CD4-positive, alpha-beta T cell (primary cell): ENCODE results near the gene HHIP. TPM values are rescaled to one million over a fixed set of nuclear protein-coding genes. Genes with fewer than 3 reads are reported as not detected.

Source experiments
- ATAC-seq: fragments of 200-7000 bp; cut with Tn5 transposase; one replicate; pipeline ENCODE4 v1.10.0; 2022; ENCODE audit warnings: mild to moderate bottlenecking; ENCODE audit not compliant: poor library complexity
- CTCF ChIA-PET: fragments of 350-600 bp; sonication (Branson Sonifier 250); formaldehyde crosslinking; loops from one replicate; lab custom pipeline; 2021; ENCODE audit warnings: antibody characterized with exemption, inconsistent platforms; lab: Charles Lee
- POLR2A ChIA-PET: fragments of 350-600 bp; sonication (Branson Sonifier 250); formaldehyde crosslinking; loops from one replicate; lab custom pipeline; 2021; ENCODE audit warnings: antibody characterized with exemption, inconsistent platforms; lab: Charles Lee
- DNase-seq, 14 experiments: peaks; one replicate each; pipeline ENCODE4 v3.0.0-alpha.2; 2013 to 2020; ENCODE audit warnings: mixed read lengths in 2 of 14
- H3K27ac ChIP-seq, 2 donors: one replicate each; pipeline versions ENCODE4 v1.5.1 to v1.7.0; 2013; ENCODE audit warnings: low read length in 2 of 2, low read depth in 1 of 2, mild to moderate bottlenecking in 1 of 2
- H3K27me3 ChIP-seq, 2 experiments: 1 replicate in 1 of 2; 2 replicates in 1 of 2; pipeline versions ENCODE4 v1.6.1 to v1.7.0; 2013; ENCODE audit warnings: low read length in 2 of 2, control low read depth in 1 of 2, mild to moderate bottlenecking in 1 of 2, moderate library complexity in 1 of 2; ENCODE audit not compliant: insufficient read depth in 2 of 2, control insufficient read depth in 1 of 2
- H3K36me3 ChIP-seq: one replicate; pipeline ENCODE4 v1.6.1; 2013; ENCODE audit warnings: low read length, control low read depth; ENCODE audit not compliant: insufficient read depth
- H3K4me1 ChIP-seq: one replicate; pipeline ENCODE4 v1.6.1; 2013; ENCODE audit warnings: low read length, control low read depth; ENCODE audit not compliant: insufficient read depth
- H3K4me3 ChIP-seq: one replicate; pipeline ENCODE4 v1.5.1; 2013; ENCODE audit warnings: mild to moderate bottlenecking, low read length, moderate library complexity
- H3K9me3 ChIP-seq, 2 experiments: 1 replicate in 1 of 2; 2 replicates in 1 of 2; pipeline versions ENCODE4 v1.6.1 to v1.7.0; 2013; ENCODE audit warnings: low read length in 2 of 2, mild to moderate bottlenecking in 2 of 2, control low read depth in 1 of 2, moderate library complexity in 1 of 2; ENCODE audit not compliant: control insufficient read depth in 1 of 2, insufficient read depth in 1 of 2
- H3K27ac Mint-ChIP-seq: one replicate; pipeline ENCODE4 v1.8.0; 2020; ENCODE audit warnings: mixed read lengths
- H3K27me3 Mint-ChIP-seq: one replicate; pipeline ENCODE4 v1.8.0; 2021; ENCODE audit warnings: mixed read lengths
- H3K36me3 Mint-ChIP-seq: one replicate; pipeline ENCODE4 v1.8.0; 2021; ENCODE audit warnings: low read depth, mixed read lengths
- H3K4me1 Mint-ChIP-seq: one replicate; pipeline ENCODE4 v1.8.0; 2021; ENCODE audit warnings: low read depth, mixed read lengths
- H3K4me3 Mint-ChIP-seq: one replicate; pipeline ENCODE4 v1.8.0; 2020; ENCODE audit warnings: mild to moderate bottlenecking, mixed read lengths
- H3K9me3 Mint-ChIP-seq: one replicate; pipeline ENCODE4 v1.8.0; 2020; ENCODE audit warnings: mixed read lengths
- intact Hi-C, 2 experiments: fragments of 100-400 bp; cut with DNase I in 1 of 2; cut with micrococcal nuclease in 1 of 2; formaldehyde crosslinking; loops; one replicate each; pipeline versions ENCODE4 v1.15.1 to v1.9.0; 2023 to 2025; cut with DNase I, micrococcal nuclease
- total RNA-seq, 174 experiments: library from RNA in 2 of 174; stranded (reverse) in 2 of 174; gene quantifications; one replicate each; pipeline ENCODE4 v1.2.3 and lab custom pipeline; 2021 to 2026
- TF ChIP-seq, protein P1 (sequence below): fragments of 200-600 bp; IDR thresholded peaks from one replicate; pipeline ENCODE4 v1.8.0; 2022; ENCODE audit warnings: antibody characterized with exemption, mild to moderate bottlenecking

The HHIP gene
- total RNA-seq, 2 experiments from 2014 or later, result not detected

DNA sequence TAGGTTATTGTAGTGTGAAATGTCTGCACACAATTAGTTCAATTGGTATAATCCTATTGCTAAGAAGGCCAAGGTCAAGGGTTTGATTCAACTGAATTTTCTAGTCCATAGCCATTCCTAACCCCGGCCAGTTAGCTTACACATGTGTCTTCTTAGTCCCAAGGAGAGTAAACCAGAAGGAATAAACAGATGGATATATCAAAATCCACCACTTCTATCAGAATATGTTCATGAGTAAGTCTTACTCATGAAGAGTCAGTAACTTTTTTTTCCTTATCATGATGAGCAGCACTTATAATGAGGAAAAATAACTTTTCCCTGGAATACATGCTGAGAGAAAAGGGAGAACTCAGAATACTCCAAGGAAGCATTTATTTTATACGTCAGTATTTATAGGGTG, 9.5 kb downstream of the HHIP start:
- Mint-ChIP-seq H3K9me3 (no peaks in the 10 kb centered on the region), H3K4me3 (no peak overlapping the region), H3K27me3 (no peaks in the 10 kb centered on the region), H3K4me1 (no peaks in the 10 kb centered on the region), H3K27ac (no peak overlapping the region), H3K36me3 (no peaks in the 10 kb centered on the region)
- no peaks in the 10 kb centered on the region for H3K4me1 ChIP-seq
- H3K27ac ChIP-seq, result no peak overlapping the region
- H3K36me3 ChIP-seq, result no peaks in the 10 kb centered on the region
- H3K4me3 ChIP-seq, result no peak overlapping the region
- H3K27me3 ChIP-seq, result no peaks in the 10 kb centered on the region
- H3K9me3 ChIP-seq, result no peaks in the 10 kb centered on the region
- DNase-seq (no peak), ATAC-seq (no peak)
- TF ChIP-seq, protein P1, sequence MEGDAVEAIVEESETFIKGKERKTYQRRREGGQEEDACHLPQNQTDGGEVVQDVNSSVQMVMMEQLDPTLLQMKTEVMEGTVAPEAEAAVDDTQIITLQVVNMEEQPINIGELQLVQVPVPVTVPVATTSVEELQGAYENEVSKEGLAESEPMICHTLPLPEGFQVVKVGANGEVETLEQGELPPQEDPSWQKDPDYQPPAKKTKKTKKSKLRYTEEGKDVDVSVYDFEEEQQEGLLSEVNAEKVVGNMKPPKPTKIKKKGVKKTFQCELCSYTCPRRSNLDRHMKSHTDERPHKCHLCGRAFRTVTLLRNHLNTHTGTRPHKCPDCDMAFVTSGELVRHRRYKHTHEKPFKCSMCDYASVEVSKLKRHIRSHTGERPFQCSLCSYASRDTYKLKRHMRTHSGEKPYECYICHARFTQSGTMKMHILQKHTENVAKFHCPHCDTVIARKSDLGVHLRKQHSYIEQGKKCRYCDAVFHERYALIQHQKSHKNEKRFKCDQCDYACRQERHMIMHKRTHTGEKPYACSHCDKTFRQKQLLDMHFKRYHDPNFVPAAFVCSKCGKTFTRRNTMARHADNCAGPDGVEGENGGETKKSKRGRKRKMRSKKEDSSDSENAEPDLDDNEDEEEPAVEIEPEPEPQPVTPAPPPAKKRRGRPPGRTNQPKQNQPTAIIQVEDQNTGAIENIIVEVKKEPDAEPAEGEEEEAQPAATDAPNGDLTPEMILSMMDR, result no peak
- ChIA-PET POLR2A (interaction anchor here (0.6 kb wide), 1 partner anchor 40 kb away, joined by 3 read pairs; no protein-coding TSS in a partner anchor), CTCF (no interaction called here)
- intact Hi-C loops, result no loop called here

- Mint-ChIP-seq H3K36me3 (no peaks in the 10 kb centered on the region), H3K4me1 (no peaks in the 10 kb centered on the region), H3K4me3 (no peak overlapping the region), H3K27me3 (no peaks in the 10 kb centered on the region), H3K9me3 (no peaks in the 10 kb centered on the region), H3K27ac (no peak overlapping the region)
- H3K4me3 ChIP-seq, result no peak overlapping the region
- ChIA-PET POLR2A (no interaction called here), CTCF (no interaction called here)
- TF ChIP-seq, protein P1, result no peak
- no peaks in the 10 kb centered on the region for H3K9me3 ChIP-seq
- H3K27me3 ChIP-seq, result no peaks in the 10 kb centered on the region
- H3K27ac ChIP-seq, result no peak overlapping the region
- ATAC-seq, result no peak
- intact Hi-C loops, result no loop called here
- H3K36me3 ChIP-seq, result no peaks in the 10 kb centered on the region
- no peaks in the 10 kb centered on the region for H3K4me1 ChIP-seq
- no peak for DNase-seq
These were observed 10.9 kb downstream of the HHIP start for GRCh38 chr4:144656850-144657249.

DNA sequence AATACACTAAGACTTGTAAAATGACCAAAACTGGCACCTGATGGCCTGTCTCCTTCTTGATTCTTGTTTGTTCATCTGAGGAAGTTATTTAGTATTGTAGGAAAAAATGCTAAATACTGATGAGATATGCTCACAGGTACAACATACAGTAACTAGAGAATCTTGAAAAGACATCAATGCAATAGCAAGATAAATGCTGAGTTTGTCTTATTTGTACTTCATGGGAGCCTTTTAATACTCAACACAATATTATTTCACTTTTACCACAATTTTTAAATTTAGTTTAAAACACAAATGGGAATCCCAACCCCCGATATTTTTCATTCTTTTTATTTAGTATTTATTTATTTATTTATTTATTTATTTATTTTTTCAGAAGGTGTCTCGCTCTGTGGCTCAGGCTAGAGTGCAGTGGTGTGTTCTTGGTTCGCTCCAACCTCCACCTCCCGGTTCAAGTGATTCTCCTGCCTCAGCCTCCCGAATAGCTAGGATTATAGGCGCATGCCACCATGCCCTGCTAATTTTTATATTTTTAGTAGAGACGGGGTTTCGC, 12.1 kb downstream of the HHIP start:
- Histone ChIP-seq H3K27me3 (no peaks in the 10 kb centered on the region), H3K36me3 (no peaks in the 10 kb centered on the region), H3K4me3 (no peak overlapping the region), H3K27ac (no peak overlapping the region), H3K4me1 (no peaks in the 10 kb centered on the region), H3K9me3 (no peaks in the 10 kb centered on the region)
- Mint-ChIP-seq H3K4me3 (no peak overlapping the region), H3K9me3 (no peaks in the 10 kb centered on the region), H3K4me1 (no peaks in the 10 kb centered on the region), H3K36me3 (no peaks in the 10 kb centered on the region), H3K27ac (no peak overlapping the region), H3K27me3 (peaks cover 5% of the 10 kb centered on the region)
- CTCF ChIA-PET, result no interaction called here
- ATAC-seq (no peak), DNase-seq (no peak)
- intact Hi-C loops, result no loop called here
- POLR2A ChIA-PET, result no interaction called here
- TF ChIP-seq, protein P1, result no peak
